ENCODE measurements around the gene CARD9.

CARD9 gene

DNA sequence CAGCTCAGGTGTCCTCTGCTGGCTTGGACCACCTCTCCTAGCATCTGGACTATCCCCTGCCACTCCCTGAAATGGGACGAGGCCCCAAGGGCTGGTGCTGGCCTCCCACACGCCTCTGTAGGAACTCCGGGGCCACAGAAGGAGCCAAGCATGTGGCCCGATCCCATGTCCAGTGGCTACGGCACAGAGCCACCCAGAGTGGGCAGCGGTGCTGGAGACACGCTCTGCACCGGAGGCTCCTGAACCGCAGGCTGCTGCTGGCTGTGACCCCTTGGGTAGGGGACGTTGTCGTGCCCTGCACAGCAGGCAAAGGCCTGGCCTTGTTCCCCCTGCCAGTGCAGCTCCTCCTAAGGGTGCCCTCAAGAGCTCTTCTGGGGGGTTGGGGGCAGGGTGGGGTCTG lies 6.4 kb upstream of the CARD9 start:
- no peak for DNase-seq

DNA sequence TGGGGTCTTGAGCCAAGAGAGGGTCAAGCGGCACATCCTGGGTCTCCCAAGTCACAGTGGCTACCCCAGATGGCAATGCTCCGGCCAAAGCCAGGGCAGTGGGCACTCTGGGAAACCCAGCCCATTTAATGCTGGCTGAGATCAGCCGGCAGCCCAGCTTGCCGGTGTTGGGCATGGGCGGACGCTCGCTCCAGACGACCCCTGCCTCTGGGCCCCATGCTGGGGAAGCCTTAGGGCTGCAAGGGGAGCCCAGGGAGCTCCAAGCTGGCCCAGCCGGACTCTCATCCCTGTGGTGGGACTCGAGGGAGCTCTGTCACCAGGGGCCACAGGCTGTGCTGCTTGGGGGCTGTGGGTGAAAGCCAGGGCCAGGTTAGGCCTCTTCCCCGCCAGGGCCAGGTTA lies 5.9 kb upstream of the CARD9 start:
- DNase-seq = no peak

DNA sequence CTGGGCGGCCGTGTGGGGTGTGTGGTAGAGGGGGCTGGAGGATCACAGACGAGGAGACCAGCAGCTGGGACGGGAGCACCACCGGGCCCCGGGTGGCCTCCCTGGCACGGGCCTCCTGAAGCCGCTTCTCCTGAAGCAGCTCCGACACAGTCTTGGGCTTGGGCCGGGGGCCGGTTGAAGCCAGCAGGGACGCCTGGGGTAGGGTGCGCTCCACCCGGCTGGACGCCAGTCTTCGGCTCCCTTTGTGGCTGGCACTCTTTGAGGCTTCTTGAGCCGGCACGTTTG lies 5.5 kb upstream of the CARD9 start:
- DNase-seq = no peak

- no peak for DNase-seq
Observed at GRCh38 chr9:136378170-136379002, 4.9 kb upstream of the CARD9 start.

DNA sequence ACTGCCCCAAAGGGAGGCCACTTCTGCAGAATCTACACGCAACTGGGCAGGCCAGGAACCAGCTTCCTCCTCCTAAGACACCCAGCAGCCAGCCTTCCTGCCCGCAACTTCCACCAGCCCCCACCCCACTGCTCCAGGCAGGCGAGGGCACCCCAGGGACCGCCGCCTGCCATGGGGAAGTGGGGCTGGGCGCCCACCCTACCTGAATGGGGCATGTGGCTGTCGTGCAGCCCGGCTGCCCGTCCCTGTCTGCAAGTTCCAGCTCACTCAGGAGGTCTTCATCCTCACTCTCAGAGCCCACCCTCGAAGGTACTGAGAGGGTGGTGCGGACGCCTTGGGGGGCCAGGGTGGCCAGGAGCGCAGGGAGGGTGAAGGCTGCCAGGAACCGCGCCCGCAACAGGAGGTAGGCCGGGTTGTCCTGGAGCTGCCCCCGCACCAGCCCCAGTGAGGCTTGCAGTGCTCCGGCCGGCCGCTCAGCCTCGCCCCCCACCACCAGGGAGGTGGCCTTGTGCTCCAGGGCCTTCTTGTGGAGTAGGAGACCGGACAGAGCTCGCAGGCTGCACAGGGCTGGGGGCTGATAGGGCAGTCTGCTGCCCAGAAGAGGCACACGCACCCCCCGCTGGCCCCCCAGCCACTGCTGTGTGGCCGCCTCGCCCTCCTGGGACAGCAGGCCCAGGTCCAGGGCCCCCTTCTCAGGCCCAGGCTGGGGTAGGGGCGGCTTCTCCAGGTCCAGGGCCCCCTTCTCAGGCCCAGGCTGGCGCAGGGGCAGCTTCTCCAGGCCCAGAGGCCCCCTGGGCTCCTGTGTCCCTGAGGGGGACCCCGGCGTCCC lies 4.1 kb upstream of the CARD9 start:
- no peak for DNase-seq

DNA sequence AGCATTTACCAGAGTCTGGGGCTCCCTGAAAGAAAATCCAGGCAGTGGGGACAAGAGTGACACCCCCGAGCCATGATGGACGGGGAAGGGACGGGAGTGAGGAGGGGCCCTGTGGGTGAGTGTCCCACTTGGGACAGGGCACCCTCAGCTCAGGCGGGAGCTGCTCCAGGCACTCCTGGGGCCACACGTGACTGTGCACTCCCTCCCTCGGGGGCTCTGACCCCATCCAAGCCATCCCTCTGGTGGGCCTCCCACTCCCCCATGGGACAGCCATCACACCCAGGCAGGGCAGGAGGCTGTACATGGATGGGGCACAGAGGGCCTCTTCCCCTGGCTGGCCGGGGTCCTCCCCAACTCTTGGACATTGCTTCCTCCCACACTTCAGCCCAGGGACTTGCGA lies 3.0 kb upstream of the CARD9 start:
- DNase-seq = no peak

- no peak for DNase-seq
Observed at GRCh38 chr9:136375096-136375495, 1.6 kb upstream of the CARD9 start.

GRCh38 chr9:136374183-136374575 lies 710 bp upstream of the CARD9 start:
- DNase-seq = no peak

DNA sequence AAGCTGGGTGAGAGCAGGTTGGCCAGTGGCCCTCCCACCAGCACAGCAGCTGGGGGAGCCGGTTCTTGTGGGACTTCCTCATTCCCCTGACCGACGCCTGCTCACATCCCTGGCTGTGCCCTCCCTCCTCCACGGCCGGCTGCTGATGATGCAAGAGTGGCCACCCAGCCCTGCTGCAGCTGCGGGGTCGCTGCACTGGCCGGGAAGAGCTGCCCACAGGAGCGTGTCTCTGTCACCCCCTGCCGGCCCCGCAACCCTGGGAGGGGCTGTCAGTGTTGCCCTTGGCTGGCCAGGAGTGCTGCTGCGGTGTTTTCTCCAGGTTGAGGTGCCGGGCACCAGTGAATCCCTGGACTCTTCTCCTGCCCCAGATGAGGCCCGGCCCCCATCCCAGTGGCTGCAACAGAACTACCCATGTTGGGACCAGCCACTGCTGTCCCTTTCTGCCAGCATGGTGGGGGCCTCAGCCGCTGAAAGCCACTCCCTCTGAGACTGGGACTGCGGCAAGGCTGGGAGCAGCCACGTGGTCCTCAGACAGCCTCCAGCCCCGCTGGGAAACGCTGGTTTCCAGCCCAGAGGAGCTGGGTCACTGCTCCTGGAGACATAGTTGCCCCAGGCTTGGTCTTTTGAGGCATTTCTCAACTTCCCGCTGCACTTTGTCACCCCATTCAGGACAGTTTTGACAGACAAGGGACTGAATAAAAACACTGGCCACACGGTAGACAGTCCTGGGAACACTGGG lies 739 bp downstream of the CARD9 start:
- DNase-seq = no peak

- no peak for DNase-seq
Observed at GRCh38 chr9:136372006-136372405, 1.5 kb downstream of the CARD9 start.

DNA sequence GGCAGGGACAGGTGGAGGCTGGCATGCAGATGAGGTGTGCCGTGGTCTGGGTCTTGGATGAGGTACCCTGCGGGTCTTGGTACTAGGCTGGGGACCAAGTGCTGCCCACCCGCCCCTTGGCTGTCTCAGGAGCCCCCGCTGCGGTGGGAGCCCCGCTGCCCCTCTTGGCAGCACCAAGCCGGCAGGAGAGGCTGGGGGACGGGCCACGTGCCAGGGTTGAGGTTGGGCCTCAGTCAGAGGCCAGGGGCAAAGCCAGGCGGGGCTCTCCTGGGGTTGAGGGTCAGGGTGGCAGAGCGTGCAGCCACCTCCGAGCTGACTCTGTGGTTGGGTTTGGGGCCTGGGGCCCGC lies 2.0 kb downstream of the CARD9 start:
- no peak for DNase-seq

GRCh38 chr9:136370687-136371532 lies 2.6 kb downstream of the CARD9 start:
- DNase-seq = no peak

DNA sequence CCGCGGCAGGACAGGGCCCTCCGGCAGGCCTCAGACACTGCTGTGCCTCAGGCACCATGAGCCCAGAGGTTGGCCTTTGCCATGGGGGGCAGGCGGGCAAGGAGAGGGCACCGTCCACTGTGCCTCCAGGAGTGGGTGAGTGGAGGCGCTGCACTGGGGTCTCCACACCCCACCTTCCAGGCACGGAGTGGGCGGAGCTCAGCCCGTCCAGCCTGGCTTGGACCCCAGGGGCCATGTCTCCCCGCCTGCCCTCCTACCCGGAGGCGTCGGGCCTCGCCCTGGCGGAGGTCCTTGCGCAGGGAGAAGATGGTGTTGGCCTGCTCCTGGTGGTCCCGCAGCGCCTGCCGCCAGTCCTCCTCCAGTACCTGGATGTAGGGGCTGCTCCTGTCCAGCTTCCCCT lies 3.4 kb downstream of the CARD9 start:
- DNase-seq = no peak

GRCh38 chr9:136368190-136368589 lies 5.3 kb downstream of the CARD9 start:
- DNase-seq = no peak

DNA sequence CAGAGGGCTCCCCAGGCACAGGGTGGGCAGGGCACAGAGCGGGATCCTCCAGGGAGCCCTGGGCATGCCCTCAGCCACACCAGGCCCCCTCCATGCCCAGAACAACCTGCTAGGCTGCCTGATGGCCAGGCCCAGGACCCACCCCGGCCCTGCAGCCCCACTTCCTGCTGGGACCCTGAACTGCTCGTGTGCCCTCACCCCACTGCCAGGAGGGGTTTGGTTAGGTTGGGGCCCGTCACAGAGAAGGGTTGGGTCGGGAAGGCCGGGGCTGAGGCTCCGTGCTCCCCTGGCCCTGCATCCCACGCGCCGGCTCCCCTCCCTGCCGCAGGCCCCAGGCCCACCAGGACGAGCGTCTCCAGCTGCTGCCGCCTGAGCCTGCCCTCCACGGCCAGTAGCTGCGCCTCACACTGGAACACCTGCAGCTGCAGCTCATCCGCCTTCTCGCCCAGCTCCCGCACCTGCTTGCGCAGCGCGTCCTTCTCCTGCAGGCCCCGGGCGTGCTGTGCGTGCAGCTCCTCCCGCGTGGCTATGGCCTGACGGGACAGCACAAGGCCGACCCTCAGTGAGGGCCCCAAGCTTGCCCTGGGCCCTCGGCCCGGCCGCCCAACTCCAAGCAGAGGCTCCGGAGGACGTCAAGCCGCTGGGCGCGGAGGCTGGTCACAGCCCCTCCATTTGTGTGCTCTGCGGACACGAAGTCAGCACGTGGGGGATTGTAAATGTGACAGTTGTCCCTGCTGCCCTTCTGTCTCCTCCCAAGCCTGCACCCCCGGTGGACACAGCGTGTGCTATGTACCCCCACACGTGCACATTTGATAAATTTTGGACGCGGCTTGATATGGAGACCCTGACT lies 5.9 kb downstream of the CARD9 start:
- no peak for DNase-seq

- no peak for DNase-seq
Observed at GRCh38 chr9:136366826-136367225, 6.6 kb downstream of the CARD9 start.

DNA sequence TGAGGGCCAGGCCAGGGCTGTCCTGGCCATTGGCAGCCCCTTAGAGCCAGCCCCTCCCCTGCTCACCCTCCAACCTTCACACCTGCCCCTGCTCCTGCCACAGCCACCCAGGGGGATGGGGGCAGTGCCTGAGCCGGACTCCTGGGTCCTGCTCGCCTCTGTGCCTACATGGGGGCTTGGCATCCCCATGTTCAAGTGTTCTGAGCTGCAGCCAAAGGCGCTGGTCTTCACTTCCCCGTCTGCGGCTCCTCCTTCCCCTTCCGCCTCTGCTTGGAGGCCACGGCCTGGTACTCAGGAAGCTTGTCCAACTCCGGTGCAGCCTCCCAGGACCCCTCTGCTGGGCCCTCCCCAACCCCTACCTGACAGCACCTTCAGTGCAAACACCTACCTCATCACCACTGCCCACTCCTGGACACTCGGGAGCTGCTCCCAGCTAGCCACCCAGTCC lies 7.7 kb downstream of the CARD9 start:
- DNase-seq = no peak

GRCh38 chr9:136364942-136365774 lies 8.3 kb downstream of the CARD9 start:
- no peak for DNase-seq

DNA sequence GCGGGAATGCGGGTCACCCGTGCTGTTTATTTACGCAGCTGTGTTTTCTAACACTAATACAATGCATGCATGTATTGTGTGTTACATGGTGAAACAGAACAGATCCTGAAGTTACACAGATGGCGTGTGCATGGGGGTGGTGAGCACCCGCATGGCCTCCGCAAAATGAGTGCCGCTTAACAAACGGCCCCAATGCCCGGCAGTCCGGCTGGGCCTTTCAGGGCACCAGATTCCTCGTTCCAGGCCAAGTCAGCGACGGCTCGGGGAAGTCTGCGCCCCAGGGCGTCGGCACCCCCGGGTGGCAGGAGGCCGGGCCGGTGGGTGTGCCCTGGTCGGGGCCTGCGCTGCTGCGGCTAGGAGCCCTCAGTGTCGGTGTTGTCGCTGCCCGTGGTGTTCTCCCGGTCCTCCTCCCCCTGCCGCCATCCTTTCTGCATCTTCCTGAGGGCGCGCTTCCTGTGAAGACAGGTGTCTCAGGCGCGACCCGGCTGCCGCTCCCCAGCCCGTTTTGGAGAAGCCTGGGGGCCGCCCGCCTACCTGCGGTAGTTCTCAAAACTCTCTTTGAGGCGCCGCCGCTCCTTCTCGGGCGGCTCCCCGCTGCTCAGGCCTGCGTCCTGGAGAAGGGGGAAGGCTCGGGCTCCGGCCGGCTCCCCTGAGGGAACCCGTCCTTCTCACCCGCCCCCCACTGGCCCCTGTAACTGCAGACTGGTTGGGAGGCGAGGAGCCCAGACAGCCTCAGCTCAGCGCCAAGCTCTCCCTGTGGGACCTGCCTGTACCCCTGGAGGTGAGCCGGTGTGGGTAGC lies 9.3 kb downstream of the CARD9 start:
- DNase-seq = no peak
